ENCODE data around the gene SIL1.

- TF ChIP-seq POLR2A (IDR thresholded peaks at IDR 0.05) (no peak), CTCF (IDR thresholded peaks at IDR 0.05 in 8 of 11, conservative IDR thresholded peaks at IDR 0.05 in 3 of 11) (no peak)
Measured at GRCh38 chr5:138966236-138966985, 231.8 kb downstream of the SIL1 start.

Data from spleen (tissue), 7 donors.